B cell (primary cell): ENCODE measurements around the gene TKTL2.

Experiments
- EZH2 ChIP-seq: IDR thresholded peaks from 2 replicates; pipeline ENCODE4 v1.6.1; 2012; ENCODE audit warnings: borderline replicate concordance, low read depth, mild to moderate bottlenecking, moderate library complexity, low read length; ENCODE audit not compliant: insufficient read depth, poor library complexity, severe bottlenecking
- TF ChIP-seq, protein P1 (sequence below): fragments of 200-600 bp; IDR thresholded peaks from one replicate; pipeline ENCODE4 v1.8.0; 2022; ENCODE audit warnings: antibody characterized with exemption, mild to moderate bottlenecking

DNA sequence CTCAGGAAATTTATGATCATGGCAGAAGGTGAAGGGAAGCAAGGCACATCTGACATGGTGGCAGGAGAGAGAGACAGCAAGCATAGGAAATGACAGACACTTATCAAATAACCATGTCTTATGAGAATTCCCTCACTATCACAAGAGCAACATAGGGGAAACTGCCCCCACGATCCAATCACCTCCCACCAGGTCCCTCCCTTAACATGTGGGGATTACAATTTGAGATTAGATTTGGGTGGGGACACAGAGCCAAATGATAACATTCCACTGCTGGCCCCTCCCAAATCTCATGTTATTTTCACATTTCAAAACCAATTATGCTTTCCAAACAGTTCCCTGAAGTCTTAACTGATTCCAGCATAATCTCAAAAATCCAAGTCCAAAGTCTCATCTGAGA is 12.8 kb upstream of the TKTL2 start:
- TF ChIP-seq, protein P1, sequence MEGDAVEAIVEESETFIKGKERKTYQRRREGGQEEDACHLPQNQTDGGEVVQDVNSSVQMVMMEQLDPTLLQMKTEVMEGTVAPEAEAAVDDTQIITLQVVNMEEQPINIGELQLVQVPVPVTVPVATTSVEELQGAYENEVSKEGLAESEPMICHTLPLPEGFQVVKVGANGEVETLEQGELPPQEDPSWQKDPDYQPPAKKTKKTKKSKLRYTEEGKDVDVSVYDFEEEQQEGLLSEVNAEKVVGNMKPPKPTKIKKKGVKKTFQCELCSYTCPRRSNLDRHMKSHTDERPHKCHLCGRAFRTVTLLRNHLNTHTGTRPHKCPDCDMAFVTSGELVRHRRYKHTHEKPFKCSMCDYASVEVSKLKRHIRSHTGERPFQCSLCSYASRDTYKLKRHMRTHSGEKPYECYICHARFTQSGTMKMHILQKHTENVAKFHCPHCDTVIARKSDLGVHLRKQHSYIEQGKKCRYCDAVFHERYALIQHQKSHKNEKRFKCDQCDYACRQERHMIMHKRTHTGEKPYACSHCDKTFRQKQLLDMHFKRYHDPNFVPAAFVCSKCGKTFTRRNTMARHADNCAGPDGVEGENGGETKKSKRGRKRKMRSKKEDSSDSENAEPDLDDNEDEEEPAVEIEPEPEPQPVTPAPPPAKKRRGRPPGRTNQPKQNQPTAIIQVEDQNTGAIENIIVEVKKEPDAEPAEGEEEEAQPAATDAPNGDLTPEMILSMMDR: no peak
- no peak for TF ChIP-seq EZH2
